SK-N-SH (cell line): Measurements from ENCODE around the gene TTC7B. TPM values are rescaled to one million over a fixed set of nuclear protein-coding genes. Genes with fewer than 3 reads are reported as not detected.

Source experiments
- CTCF ChIA-PET: fragments of 300-600, 350-600 bp; formaldehyde crosslinking; extraction: SDS; loops from one replicate; lab custom pipeline; 2021; lab: Yijun Ruan, JAX
- POLR2A ChIA-PET: fragments of 350-600 bp; sonication (Branson Sonifier 250); formaldehyde crosslinking; extraction: SDS; loops from one replicate; lab custom pipeline; 2020; ENCODE audit warnings: antibody characterized with exemption, inconsistent platforms; lab: Yijun Ruan, JAX
- DNase-seq: peaks from one replicate; pipeline ENCODE4 v3.0.0; 2012
- H2AFZ ChIP-seq: fragments of 200-600 bp; sonication (generic); 2 replicates; pipeline ENCODE4 v1.8.1; 2016; ENCODE audit warnings: antibody characterized with exemption, mild to moderate bottlenecking, low read depth
- H3F3A ChIP-seq: fragments of 200-600 bp; sonication (generic); replicated peaks from 2 replicates; pipeline ENCODE3; 2016; ENCODE audit warnings: antibody characterized with exemption, mild to moderate bottlenecking; ENCODE audit not compliant: insufficient read depth
- H3K27ac ChIP-seq, 2 experiments: fragments of 200-500 bp in 1 of 2; fragments of 200-600 bp in 1 of 2; sonication (Bioruptor generic) in 1 of 2; sonication (generic), shearing (Covaris generic) in 1 of 2; 2 replicates each; pipeline versions ENCODE4 v1.5.1 to v1.6.1; 2014 to 2016; ENCODE audit warnings: low read depth in 2 of 2, inconsistent platforms in 1 of 2, low read length in 1 of 2, mild to moderate bottlenecking in 1 of 2, mixed read lengths in 1 of 2
- H3K27me3 ChIP-seq: fragments of 200-600 bp; sonication (generic), shearing (Covaris generic); 2 replicates; pipeline ENCODE4 v1.6.1; 2016; ENCODE audit warnings: mixed run types; ENCODE audit not compliant: insufficient read depth
- H3K36me3 ChIP-seq, 2 experiments: fragments of 200-500 bp in 1 of 2; fragments of 200-600 bp in 1 of 2; sonication (Bioruptor generic) in 1 of 2; sonication (generic) in 1 of 2; replicated peaks in 1 of 2; 2 replicates each; pipeline versions ENCODE3 to v1.5.1; 2014 to 2016; ENCODE audit warnings: low read length in 1 of 2, mild to moderate bottlenecking in 1 of 2; ENCODE audit not compliant: insufficient read depth in 2 of 2, control insufficient read depth in 1 of 2
- H3K4me1 ChIP-seq, 2 experiments: fragments of 200-500 bp in 1 of 2; fragments of 200-600 bp in 1 of 2; sonication (Bioruptor generic) in 1 of 2; sonication (generic), shearing (Covaris generic) in 1 of 2; 2 replicates each; pipeline versions ENCODE4 v1.5.1 to v1.6.1; 2014 to 2016; ENCODE audit warnings: low read depth in 1 of 2, low read length in 1 of 2, mixed run types in 1 of 2; ENCODE audit not compliant: insufficient read depth in 2 of 2, control insufficient read depth in 1 of 2
- H3K4me2 ChIP-seq: fragments of 200-600 bp; sonication (generic), shearing (Covaris generic); 2 replicates; pipeline ENCODE4 v1.6.1; 2017; ENCODE audit warnings: mixed run types
- H3K4me3 ChIP-seq, 2 experiments: fragments of 200-500 bp in 1 of 2; fragments of 200-600 bp in 1 of 2; sonication (Bioruptor generic) in 1 of 2; sonication (generic), shearing (Covaris generic) in 1 of 2; 2 replicates each; pipeline versions ENCODE4 v1.5.1 to v1.8.1; 2014 to 2016; ENCODE audit warnings: low read depth in 2 of 2, inconsistent platforms in 1 of 2, low read length in 1 of 2, mild to moderate bottlenecking in 1 of 2, mixed read lengths in 1 of 2, moderate library complexity in 1 of 2
- H3K79me2 ChIP-seq: fragments of 200-600 bp; sonication (generic); 2 replicates; pipeline ENCODE4 v1.8.1; 2017; ENCODE audit warnings: mild to moderate bottlenecking; ENCODE audit not compliant: insufficient read depth
- H3K9ac ChIP-seq: fragments of 200-600 bp; sonication (generic); 2 replicates; pipeline ENCODE4 v1.6.1; 2017; ENCODE audit warnings: mixed run types
- H3K9me2 ChIP-seq: fragments of 200-600 bp; sonication (generic); 2 replicates; pipeline ENCODE4 v1.6.1; 2017; ENCODE audit warnings: mixed run types
- H3K9me3 ChIP-seq: fragments of 200-600 bp; sonication (generic); 2 replicates; pipeline ENCODE4 v1.6.1; 2017; ENCODE audit warnings: mixed run types, mild to moderate bottlenecking, moderate library complexity
- H4K20me1 ChIP-seq: fragments of 200-600 bp; sonication (generic); 2 replicates; pipeline ENCODE4 v1.6.1; 2017; ENCODE audit warnings: mild to moderate bottlenecking, mixed run types; ENCODE audit not compliant: insufficient read depth
- EP300 ChIP-seq, 2 experiments: IDR thresholded peaks; 2 replicates each; pipeline versions ENCODE4 v1.4.0 to v1.6.1; 2012; ENCODE audit warnings: borderline replicate concordance in 1 of 2, low read depth in 1 of 2, low read length in 1 of 2
- EZH2phosphoT487 ChIP-seq: fragments of 200-600 bp; sonication (generic); IDR thresholded peaks from 2 replicates; pipeline ENCODE4 v1.6.1; 2017; ENCODE audit warnings: low read depth, mixed run types, mild to moderate bottlenecking, antibody characterized with exemption, moderate library complexity, borderline replicate concordance
- FOSL2 ChIP-seq: IDR thresholded peaks from 2 replicates; pipeline ENCODE4 v1.4.0; 2012; ENCODE audit warnings: low read depth, mild to moderate bottlenecking, moderate library complexity, borderline replicate concordance
- FOXJ3 ChIP-seq: sonication (generic); formaldehyde crosslinking; IDR thresholded peaks from 2 replicates; pipeline ENCODE4 v1.5.1; 2020; ENCODE audit warnings: mild to moderate bottlenecking, missing genetic modification reagents
- FOXM1 ChIP-seq: IDR thresholded peaks from 2 replicates; pipeline ENCODE4 v1.4.0; 2012; ENCODE audit warnings: low read depth, mild to moderate bottlenecking
- GABPA ChIP-seq: IDR thresholded peaks from 2 replicates; pipeline ENCODE4 v1.4.0; 2012; ENCODE audit warnings: low read depth, mild to moderate bottlenecking
- GATA2 ChIP-seq: sonication (generic); formaldehyde crosslinking; IDR thresholded peaks from 2 replicates; pipeline ENCODE4 v1.5.0; 2020; ENCODE audit warnings: mild to moderate bottlenecking, missing genetic modification reagents
- JUND ChIP-seq: IDR thresholded peaks from 2 replicates; pipeline ENCODE4 v1.4.0; 2012
- MXI1 ChIP-seq: IDR thresholded peaks from 2 replicates; pipeline ENCODE4 v1.6.1; 2012; ENCODE audit warnings: mild to moderate bottlenecking, low read depth, low read length, improper control_type of control experiment
- NFIC ChIP-seq: IDR thresholded peaks from 2 replicates; pipeline ENCODE4 v1.4.0; 2012; ENCODE audit warnings: borderline replicate concordance
- NRF1 ChIP-seq: IDR thresholded peaks from 2 replicates; pipeline ENCODE4 v1.6.1; 2012; ENCODE audit warnings: low read depth, mild to moderate bottlenecking, low read length
- RCOR1 ChIP-seq: fragments of 150-350 bp; IDR thresholded peaks from 2 replicates; pipeline ENCODE4 v1.6.1; 2017; ENCODE audit warnings: antibody characterized with exemption, low read length
- RFX5 ChIP-seq: IDR thresholded peaks from 2 replicates; pipeline ENCODE4 v1.6.1; 2012; ENCODE audit warnings: mild to moderate bottlenecking, improper control_type of control experiment, low read length
- SMC3 ChIP-seq: IDR thresholded peaks from 2 replicates; pipeline ENCODE4 v1.6.1; 2012; ENCODE audit warnings: low read depth, low read length, improper control_type of control experiment
- TAF1 ChIP-seq: IDR thresholded peaks from 2 replicates; pipeline ENCODE4 v1.6.1; 2012; ENCODE audit warnings: low read depth, mild to moderate bottlenecking, low read length, moderate library complexity, borderline replicate concordance
- TCF12 ChIP-seq: IDR thresholded peaks from 2 replicates; pipeline ENCODE4 v1.4.0; 2012
- WGBS: methylation state at CpG from one replicate; pipeline ENCODE4 v1.1.6; 2017; ENCODE audit warnings: low lambda C conversion rate; 5-methylcytosine and 5-hydroxymethylcytosine counted together
- polyA plus RNA-seq, 3 experiments: library from polyadenylated mRNA; depleted of rRNA; stranded (reverse); fragments of >200 nt; gene quantifications; 2 replicates each; pipeline ENCODE4 v1.2.3, GENCODE V29; 2012
- TF ChIP-seq, protein P1 (sequence below): IDR thresholded peaks from 2 replicates; pipeline ENCODE4 v1.4.0; 2012; ENCODE audit warnings: low read depth, borderline replicate concordance
- TF ChIP-seq, protein P2 (sequence below): fragments of 150-350 bp; IDR thresholded peaks from 2 replicates; pipeline ENCODE4 v1.6.1; 2016; ENCODE audit warnings: mild to moderate bottlenecking, low read depth, low read length
- TF ChIP-seq, protein P3 (sequence below): IDR thresholded peaks from 2 replicates; pipeline ENCODE4 v1.4.0; 2012; ENCODE audit warnings: low read depth
- TF ChIP-seq, protein P4 (sequence below): fragments of 150-350 bp; IDR thresholded peaks from 2 replicates; pipeline ENCODE4 v1.6.1; 2017; ENCODE audit warnings: antibody characterized with exemption, low read length, low read depth, borderline replicate concordance

Gene TTC7B
- polyA plus RNA-seq, 1 of the 3 experiments (the other 2 are of a cell fraction): 43.1 TPM

DNA sequence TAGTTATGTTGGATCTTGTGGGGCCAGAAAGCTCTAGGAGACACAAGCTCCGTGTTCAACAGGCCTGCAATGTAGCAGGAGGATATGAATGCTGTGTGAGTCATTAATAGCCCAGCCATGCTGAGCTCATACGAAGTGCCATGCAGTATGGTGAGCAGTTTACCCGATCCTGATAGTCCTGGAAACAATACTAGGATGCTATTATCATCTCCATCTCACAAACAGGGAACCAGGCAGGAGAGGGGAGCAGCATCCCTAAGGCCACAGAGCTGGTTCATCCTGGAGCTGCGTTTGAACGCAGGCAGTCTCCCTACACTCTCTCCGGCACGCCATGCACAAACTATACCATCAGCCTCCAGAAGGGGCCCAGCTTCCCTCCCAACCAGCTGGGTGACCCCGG is 20.5 kb downstream of the TTC7B start:
- Histone ChIP-seq H3K36me3 (no peaks in the 10 kb centered on the region), H3K79me2 (peaks cover 47% of the 10 kb centered on the region; the same call in 1 of the 2 replicates), H3K4me3 (0 out of 4 replicates have a peak overlapping the region, but pooled peaks of 1 of the 2 experiments have one; percentile 3), H3K4me1 (peaks cover 15 to 25% of the 10 kb centered on the region in 2 experiments), H4K20me1 (no peaks in the 10 kb centered on the region), H2AFZ (no peak overlapping the region), H3F3A (peaks cover 14% of the 10 kb centered on the region), H3K9me2 (no peaks in the 10 kb centered on the region), H3K9me3 (no peaks in the 10 kb centered on the region), H3K27ac (peak overlapping the region; percentile 79), H3K4me2 (peak overlapping the region; percentile 20), H3K27me3 (no peaks in the 10 kb centered on the region), H3K9ac (peak overlapping the region; percentile 37; the same call in 1 of the 2 replicates)
- no peak for TF ChIP-seq SMC3
- no peak for TF ChIP-seq NRF1
- TF ChIP-seq GABPA: no peak
- no peak for TF ChIP-seq RCOR1
- no peak for TF ChIP-seq EZH2phosphoT487
- TF ChIP-seq EP300 (IDR thresholded peaks at IDR 0.05; ENCODE audit: borderline replicate concordance in 1 of 2, low read depth in 1 of 2, low read length in 1 of 2): no peak
- no peak for TF ChIP-seq MXI1
- TF ChIP-seq GATA2 (CRISPR knock-in tag): peak; percentile 56
- TF ChIP-seq, protein P1, sequence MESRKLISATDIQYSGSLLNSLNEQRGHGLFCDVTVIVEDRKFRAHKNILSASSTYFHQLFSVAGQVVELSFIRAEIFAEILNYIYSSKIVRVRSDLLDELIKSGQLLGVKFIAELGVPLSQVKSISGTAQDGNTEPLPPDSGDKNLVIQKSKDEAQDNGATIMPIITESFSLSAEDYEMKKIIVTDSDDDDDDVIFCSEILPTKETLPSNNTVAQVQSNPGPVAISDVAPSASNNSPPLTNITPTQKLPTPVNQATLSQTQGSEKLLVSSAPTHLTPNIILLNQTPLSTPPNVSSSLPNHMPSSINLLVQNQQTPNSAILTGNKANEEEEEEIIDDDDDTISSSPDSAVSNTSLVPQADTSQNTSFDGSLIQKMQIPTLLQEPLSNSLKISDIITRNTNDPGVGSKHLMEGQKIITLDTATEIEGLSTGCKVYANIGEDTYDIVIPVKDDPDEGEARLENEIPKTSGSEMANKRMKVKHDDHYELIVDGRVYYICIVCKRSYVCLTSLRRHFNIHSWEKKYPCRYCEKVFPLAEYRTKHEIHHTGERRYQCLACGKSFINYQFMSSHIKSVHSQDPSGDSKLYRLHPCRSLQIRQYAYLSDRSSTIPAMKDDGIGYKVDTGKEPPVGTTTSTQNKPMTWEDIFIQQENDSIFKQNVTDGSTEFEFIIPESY: no peak
- TF ChIP-seq, protein P2, sequence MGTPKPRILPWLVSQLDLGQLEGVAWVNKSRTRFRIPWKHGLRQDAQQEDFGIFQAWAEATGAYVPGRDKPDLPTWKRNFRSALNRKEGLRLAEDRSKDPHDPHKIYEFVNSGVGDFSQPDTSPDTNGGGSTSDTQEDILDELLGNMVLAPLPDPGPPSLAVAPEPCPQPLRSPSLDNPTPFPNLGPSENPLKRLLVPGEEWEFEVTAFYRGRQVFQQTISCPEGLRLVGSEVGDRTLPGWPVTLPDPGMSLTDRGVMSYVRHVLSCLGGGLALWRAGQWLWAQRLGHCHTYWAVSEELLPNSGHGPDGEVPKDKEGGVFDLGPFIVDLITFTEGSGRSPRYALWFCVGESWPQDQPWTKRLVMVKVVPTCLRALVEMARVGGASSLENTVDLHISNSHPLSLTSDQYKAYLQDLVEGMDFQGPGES: no peak
- TF ChIP-seq FOSL2: peak; percentile 83
- peak; percentile 53; the same call in 1 of the 2 replicates for TF ChIP-seq JUND
- no peak for TF ChIP-seq NFIC
- no peak for TF ChIP-seq FOXJ3 (CRISPR knock-in tag)
- TF ChIP-seq, protein P3, sequence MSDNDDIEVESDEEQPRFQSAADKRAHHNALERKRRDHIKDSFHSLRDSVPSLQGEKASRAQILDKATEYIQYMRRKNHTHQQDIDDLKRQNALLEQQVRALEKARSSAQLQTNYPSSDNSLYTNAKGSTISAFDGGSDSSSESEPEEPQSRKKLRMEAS: peak; percentile 80
- no peak for TF ChIP-seq RFX5
- no peak for TF ChIP-seq FOXM1
- TF ChIP-seq, protein P4, sequence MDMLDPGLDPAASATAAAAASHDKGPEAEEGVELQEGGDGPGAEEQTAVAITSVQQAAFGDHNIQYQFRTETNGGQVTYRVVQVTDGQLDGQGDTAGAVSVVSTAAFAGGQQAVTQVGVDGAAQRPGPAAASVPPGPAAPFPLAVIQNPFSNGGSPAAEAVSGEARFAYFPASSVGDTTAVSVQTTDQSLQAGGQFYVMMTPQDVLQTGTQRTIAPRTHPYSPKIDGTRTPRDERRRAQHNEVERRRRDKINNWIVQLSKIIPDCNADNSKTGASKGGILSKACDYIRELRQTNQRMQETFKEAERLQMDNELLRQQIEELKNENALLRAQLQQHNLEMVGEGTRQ: no peak
- TF ChIP-seq TAF1: no peak
- peak; percentile 52; the same call in 1 of the 2 replicates for TF ChIP-seq TCF12
- CTCF ChIA-PET: interaction anchor here (0.6 to 2.6 kb wide), 9 partner anchors 10 to 528 kb away, joined by 3 to 19 read pairs (median 4); partner anchors contain the start of gene TTC7B
- POLR2A ChIA-PET: interaction anchor here (0.8 to 1.0 kb wide), 2 partner anchors 11 to 377 kb away, joined by 3 to 4 read pairs; no protein-coding TSS in a partner anchor
- DNase-seq: peak; percentile 70
- 13% methylated on average over 5 of the region's 8 CpGs for WGBS
